BJ (cell line): ENCODE results near the gene PLIN3. TPM values are rescaled to one million over a fixed set of nuclear protein-coding genes. Genes with fewer than 3 reads are reported as not detected.
"Not testable (repeated sequence)": the region's sequence is repeated elsewhere in the genome, so short reads cannot be mapped to it uniquely, and the experiment has no call there.

Experiments
- CTCF ChIA-PET: fragments of 350-600 bp; formaldehyde crosslinking; extraction: SDS; loops from one replicate; lab custom pipeline; 2021; ENCODE audit warnings: antibody characterized with exemption, inconsistent platforms; lab: Yijun Ruan, JAX
- POLR2A ChIA-PET: fragments of 300-600 bp; sonication (Branson Sonifier 250); formaldehyde crosslinking; extraction: SDS; loops from one replicate; lab custom pipeline; 2021; ENCODE audit warnings: antibody characterized with exemption; lab: Charles Lee
- DNase-seq: peaks from one replicate; pipeline ENCODE4 v3.0.0-alpha.2; 2011; ENCODE audit warnings: low read depth
- H3K27me3 ChIP-seq: 2 replicates; pipeline ENCODE4 v1.6.0; 2011; ENCODE audit warnings: low read length; ENCODE audit not compliant: control insufficient read depth, insufficient read depth
- H3K36me3 ChIP-seq: 2 replicates; pipeline ENCODE4 v1.5.1; 2011; ENCODE audit warnings: low read length; ENCODE audit not compliant: control insufficient read depth, insufficient read depth
- H3K4me3 ChIP-seq: 2 replicates; pipeline ENCODE4 v1.5.1; 2011; ENCODE audit warnings: low read depth, mild to moderate bottlenecking, control low read depth, low read length
- CTCF ChIP-seq: IDR thresholded peaks from 2 replicates; pipeline ENCODE4 v1.5.1; 2011; ENCODE audit warnings: low read depth, mild to moderate bottlenecking, control low read depth, inconsistent platforms, low read length, moderate library complexity; ENCODE audit not compliant: insufficient read depth
- polyA plus RNA-seq: library from polyadenylated mRNA; depleted of rRNA; stranded (reverse); fragments of >200 nt; gene quantifications from 2 replicates; pipeline ENCODE4 v1.2.3, GENCODE V29; 2011

PLIN3 gene
- polyA plus RNA-seq, 1 experiment = 211 TPM

GRCh38 chr19:4889034-4889815, 21.8 kb upstream of the PLIN3 start:
- CTCF ChIA-PET = interaction anchor here (0.6 to 0.9 kb wide), 3 partner anchors 18 to 543 kb away, joined by 3 to 4 read pairs (median 3); no protein-coding TSS in a partner anchor
- no peak for TF ChIP-seq CTCF
- Histone ChIP-seq H3K36me3 (no peaks in the 10 kb centered on the region), H3K4me3 (no peak overlapping the region), H3K27me3 (no peaks in the 10 kb centered on the region)
- POLR2A ChIA-PET = interaction anchor here (0.6 kb wide), 1 partner anchor 13 kb away, joined by 16 read pairs; no protein-coding TSS in a partner anchor
- peak; percentile 38 for DNase-seq

GRCh38 chr19:4887803-4888202, 20.3 kb upstream of the PLIN3 start:
- CTCF ChIA-PET, DNase-seq, POLR2A ChIA-PET, H3K27me3 ChIP-seq, H3K4me3 ChIP-seq, H3K36me3 ChIP-seq: not testable (repeated sequence)

- CTCF ChIA-PET, H3K27me3 ChIP-seq, H3K4me3 ChIP-seq, DNase-seq, POLR2A ChIA-PET, H3K36me3 ChIP-seq: not testable (repeated sequence)
Observed at GRCh38 chr19:4884993-4885392, 17.5 kb upstream of the PLIN3 start.

- CTCF ChIA-PET = interaction anchor here (0.9 to 1.3 kb wide), 2 partner anchors 9 to 11 kb away, joined by 3 read pairs; no protein-coding TSS in a partner anchor
- H3K36me3 ChIP-seq, H3K4me3 ChIP-seq, DNase-seq, H3K27me3 ChIP-seq, POLR2A ChIA-PET: not testable (repeated sequence)
Observed at GRCh38 chr19:4882874-4883273, 15.4 kb upstream of the PLIN3 start.

GRCh38 chr19:4879041-4879440, 11.6 kb upstream of the PLIN3 start:
- Histone ChIP-seq H3K27me3 (no peaks in the 10 kb centered on the region), H3K4me3 (no peak overlapping the region), H3K36me3 (no peaks in the 10 kb centered on the region)
- ChIA-PET POLR2A (no interaction called here), CTCF (interaction anchor here (1.4 to 2.4 kb wide), 3 partner anchors 10 to 70 kb away, joined by 3 to 7 read pairs (median 5); no protein-coding TSS in a partner anchor)
- TF ChIP-seq CTCF = no peak
- no peak for DNase-seq

- CTCF ChIA-PET = interaction anchor here (1.4 to 2.4 kb wide), 3 partner anchors 9 to 69 kb away, joined by 3 to 7 read pairs (median 5); no protein-coding TSS in a partner anchor
Observed at GRCh38 chr19:4878491-4878968, 11.1 kb upstream of the PLIN3 start.

More at GRCh38 chr19:4878491-4878968, 11.1 kb upstream of the PLIN3 start:
- POLR2A ChIA-PET = no interaction called here
- TF ChIP-seq CTCF = no peak
- Histone ChIP-seq H3K36me3 (no peaks in the 10 kb centered on the region), H3K4me3 (no peak overlapping the region), H3K27me3 (no peaks in the 10 kb centered on the region)
- DNase-seq = no peak
